AG10803 (cell line): ENCODE results near the gene PAF1.

Source experiments
- DNase-seq: peaks from one replicate; pipeline ENCODE4 v3.0.0; 2010; ENCODE audit warnings: low read depth
- H3K4me3 ChIP-seq: 2 replicates; pipeline ENCODE4 v1.5.1; 2011; ENCODE audit warnings: mild to moderate bottlenecking, low read length, control low read depth
- TF ChIP-seq, protein P1 (sequence below): conservative IDR thresholded peaks from 2 replicates; pipeline ENCODE4 v1.5.1; 2011; ENCODE audit warnings: mild to moderate bottlenecking, low read length, control low read depth, inconsistent platforms

The PAF1 gene

DNA sequence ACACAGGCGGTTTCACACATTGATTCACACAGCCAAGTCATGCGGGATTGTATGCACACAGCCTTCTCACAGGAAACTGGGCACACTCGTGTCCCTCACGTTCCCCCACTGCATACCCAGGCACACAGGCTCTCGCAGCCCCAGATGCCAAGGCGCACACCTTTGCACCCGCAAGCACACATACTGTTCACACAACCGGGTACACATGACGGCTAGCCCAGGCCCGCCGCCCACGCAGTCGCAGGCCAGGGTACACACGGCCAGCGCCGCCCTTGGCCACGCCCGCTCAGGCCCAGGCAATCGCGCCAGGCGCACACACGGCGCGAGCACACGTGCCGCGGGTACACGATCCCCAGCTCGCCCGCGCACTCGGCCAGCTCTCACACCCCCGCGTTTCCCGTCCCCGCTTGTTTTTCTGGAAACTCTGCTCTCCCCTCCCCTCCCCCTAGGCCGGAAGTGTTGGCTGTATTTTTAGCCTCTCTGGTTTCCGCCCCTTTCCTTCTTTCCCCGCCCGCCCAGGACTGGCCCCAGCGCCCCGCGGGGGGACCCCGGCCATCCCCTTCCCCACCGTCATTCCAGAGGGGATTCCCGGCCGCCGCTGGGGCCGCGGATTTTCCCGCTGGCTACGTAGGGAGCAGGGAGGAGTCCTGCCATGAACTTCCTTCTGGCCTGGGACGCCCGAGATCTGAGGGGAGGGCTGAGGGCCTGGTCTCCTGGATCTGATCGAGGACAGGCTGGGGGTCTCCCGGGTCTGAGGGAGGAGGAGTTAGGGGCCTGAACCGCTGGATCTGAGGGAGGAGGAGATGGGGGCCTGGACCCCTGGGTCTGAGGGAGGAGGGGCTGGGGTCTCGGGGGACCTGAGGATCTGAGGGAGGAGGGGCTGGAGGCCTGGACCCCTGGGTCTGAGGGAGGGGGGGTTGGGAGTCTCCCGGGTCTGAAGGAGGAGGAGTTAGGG, 11.7 kb upstream of the PAF1 start:
- TF ChIP-seq, protein P1, sequence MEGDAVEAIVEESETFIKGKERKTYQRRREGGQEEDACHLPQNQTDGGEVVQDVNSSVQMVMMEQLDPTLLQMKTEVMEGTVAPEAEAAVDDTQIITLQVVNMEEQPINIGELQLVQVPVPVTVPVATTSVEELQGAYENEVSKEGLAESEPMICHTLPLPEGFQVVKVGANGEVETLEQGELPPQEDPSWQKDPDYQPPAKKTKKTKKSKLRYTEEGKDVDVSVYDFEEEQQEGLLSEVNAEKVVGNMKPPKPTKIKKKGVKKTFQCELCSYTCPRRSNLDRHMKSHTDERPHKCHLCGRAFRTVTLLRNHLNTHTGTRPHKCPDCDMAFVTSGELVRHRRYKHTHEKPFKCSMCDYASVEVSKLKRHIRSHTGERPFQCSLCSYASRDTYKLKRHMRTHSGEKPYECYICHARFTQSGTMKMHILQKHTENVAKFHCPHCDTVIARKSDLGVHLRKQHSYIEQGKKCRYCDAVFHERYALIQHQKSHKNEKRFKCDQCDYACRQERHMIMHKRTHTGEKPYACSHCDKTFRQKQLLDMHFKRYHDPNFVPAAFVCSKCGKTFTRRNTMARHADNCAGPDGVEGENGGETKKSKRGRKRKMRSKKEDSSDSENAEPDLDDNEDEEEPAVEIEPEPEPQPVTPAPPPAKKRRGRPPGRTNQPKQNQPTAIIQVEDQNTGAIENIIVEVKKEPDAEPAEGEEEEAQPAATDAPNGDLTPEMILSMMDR = no peak

DNA sequence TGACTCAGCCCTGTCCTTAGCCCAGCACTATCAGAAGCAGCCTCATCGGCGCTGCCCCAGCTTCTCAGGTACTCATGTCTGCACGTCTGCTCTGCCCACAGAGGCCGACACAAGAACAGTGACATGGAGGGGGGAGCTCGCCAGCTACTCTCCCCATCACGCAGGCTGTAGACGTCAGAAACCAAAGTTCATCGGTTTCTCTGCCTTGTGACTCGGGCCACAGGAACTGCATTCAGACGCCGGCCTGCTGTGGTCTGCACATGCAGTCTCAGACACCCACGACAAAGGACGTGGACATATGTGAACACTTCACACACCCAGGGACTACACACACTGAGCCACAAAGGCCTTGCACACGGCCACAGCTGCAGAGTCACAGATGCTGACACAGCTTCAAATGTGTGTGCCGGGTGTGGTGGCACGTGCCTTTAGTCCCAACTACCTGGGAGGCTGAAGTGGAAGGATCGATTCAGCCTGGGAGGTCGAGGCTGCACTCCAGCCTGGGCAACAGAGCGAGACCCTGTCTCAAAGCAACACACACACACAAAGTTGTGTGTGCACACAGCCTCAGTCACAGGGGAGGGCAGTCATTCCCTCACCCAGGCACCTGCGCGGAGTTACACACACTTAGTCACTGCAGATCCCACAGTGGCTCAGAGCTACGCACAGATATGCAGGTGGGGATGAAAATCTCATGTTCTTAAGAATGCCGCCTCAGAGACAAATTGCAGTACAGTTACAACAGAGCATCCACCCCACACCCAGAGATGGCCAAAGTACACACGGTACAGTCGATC, 10.8 kb upstream of the PAF1 start:
- TF ChIP-seq, protein P1 = no peak
- H3K4me3 ChIP-seq = no peak overlapping the region
- DNase-seq = peak; percentile 61

More for the DNA sequence above, 11.7 kb upstream of the PAF1 start:
- peak overlapping the region; percentile 62 for H3K4me3 ChIP-seq
- peak; percentile 92 for DNase-seq

DNA sequence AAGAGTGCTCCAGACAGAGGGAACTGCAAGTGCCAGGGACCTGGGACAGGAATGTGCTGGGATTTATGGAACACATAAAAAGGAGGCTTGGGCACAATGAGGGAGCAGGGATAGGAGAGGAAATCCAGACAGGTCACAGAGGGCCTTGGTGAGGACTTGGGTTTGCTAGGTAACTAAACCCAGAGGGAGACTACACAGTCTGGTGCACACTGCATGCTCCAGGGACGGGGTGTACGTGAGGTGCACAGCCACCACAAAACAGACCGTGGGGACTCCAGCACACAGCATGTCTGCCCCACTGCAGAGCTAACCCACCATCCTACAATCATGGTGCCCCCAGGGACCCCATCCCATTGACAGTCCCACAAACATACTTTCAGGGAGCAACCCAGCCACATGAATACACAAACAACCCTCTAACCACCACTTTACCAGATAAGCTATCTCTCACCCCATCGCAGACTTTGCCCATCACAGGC, 10.2 kb upstream of the PAF1 start:
- no peak for DNase-seq
- H3K4me3 ChIP-seq = no peak overlapping the region
- TF ChIP-seq, protein P1 = no peak

DNA sequence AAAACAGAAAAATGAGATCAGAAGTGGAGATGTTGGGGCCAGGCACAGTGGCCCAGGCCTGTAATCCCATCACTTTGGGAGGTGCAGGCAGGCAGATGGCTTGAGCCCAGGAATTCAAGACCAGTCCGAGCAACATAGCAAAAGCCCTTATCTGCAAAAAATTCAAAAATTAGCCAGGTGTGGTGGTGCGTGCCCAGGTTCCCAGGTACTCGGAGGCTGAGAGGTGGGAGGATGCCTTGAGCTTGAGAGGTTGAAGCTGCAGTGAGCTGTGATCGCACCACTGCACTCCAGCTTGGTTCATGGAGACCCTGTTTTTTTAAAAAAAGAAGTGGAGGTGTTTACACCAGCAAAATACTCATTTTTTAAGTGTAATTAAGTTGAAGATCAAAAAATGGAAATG, 9.2 kb upstream of the PAF1 start:
- no peak for DNase-seq
- TF ChIP-seq, protein P1 = no peak
- H3K4me3 ChIP-seq = no peak overlapping the region

DNA sequence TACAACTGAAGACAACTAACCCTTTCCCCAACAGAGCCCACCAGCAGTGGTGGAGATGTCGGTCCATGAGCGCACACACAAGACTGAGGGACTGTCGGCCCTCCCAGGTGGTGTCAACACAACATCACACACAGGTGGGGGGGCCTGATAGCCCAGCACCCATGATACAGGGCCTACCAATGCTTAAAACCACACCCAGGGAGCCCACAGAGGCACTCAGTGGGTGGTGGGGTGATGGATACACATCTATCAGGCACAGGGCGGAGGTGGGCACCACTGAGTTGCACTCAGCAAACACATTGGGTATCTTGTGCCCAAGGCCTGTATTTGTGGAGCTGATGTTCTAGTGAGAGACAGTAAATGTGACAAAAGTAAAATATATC, 8.8 kb upstream of the PAF1 start:
- DNase-seq = no peak
- no peak overlapping the region for H3K4me3 ChIP-seq
- TF ChIP-seq, protein P1 = no peak

DNA sequence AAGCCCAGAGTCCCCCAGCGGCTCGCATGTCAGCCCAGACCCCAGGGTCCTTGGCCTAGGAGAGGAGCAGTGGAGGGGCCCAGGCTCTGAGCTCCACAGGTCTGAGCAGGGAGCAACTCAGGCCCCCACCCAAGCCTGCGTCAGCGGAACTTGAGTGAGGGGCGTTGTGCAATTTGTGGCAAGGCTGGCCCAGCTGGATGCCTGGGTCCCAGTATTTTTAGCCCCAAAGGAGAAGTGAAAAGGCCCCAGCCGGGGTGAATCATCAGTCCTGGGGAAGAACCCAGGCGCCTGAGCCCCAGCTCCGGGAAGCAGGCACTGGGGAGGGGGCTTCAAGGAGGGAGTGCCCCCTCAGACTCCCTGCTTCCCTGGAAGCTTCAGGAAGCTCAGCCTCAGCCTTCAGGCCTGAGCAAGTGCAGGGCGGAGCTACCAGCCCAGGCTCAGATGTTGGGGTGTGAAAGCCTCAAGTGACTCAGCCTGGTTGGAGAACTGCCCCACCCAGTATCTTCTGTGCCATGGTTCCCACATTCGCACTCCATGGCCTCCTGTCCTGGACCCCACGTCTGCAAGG, 7.5 kb upstream of the PAF1 start:
- no peak overlapping the region for H3K4me3 ChIP-seq
- TF ChIP-seq, protein P1 = no peak
- DNase-seq = peak; percentile 89
